Panc1 (cell line): ENCODE results near the gene TP53AIP1. TPM values are rescaled to one million over a fixed set of nuclear protein-coding genes. Genes with fewer than 3 reads are reported as not detected.

Experiments used
- ATAC-seq: fragments of 200-7000 bp; cut with Tn5 transposase; 2 replicates; pipeline ENCODE4 v1.9.1; 2020; ENCODE audit warnings: mild to moderate bottlenecking, moderate library complexity
- BruUV-seq: library from RNA; stranded (reverse); fragments of 400-500 nt; replicated peaks from 2 replicates; lab custom pipeline; 2021; lab: Mats Ljungman, UMichigan
- CTCF ChIA-PET: fragments of 300-600 bp; sonication (Branson Sonifier 250); formaldehyde crosslinking; loops from one replicate; lab custom pipeline; 2022; ENCODE audit warnings: antibody characterized with exemption; lab: Charles Lee
- POLR2A ChIA-PET: fragments of 300-600 bp; sonication (Branson Sonifier 250); formaldehyde crosslinking; loops from one replicate; lab custom pipeline; 2022; ENCODE audit warnings: antibody characterized with exemption; lab: Charles Lee
- DNase-seq: peaks from one replicate; pipeline ENCODE4 v3.0.0-alpha.2; 2010; ENCODE audit warnings: low read depth, low spot score
- H3K27ac ChIP-seq: 2 replicates; pipeline ENCODE4 v1.5.1; 2011; ENCODE audit warnings: mild to moderate bottlenecking, low read length, inconsistent platforms
- H3K27me3 ChIP-seq: fragments of 200-500 bp; sonication (Bioruptor generic); 2 replicates; pipeline ENCODE4 v1.6.0; 2014; ENCODE audit warnings: low read length, inconsistent platforms; ENCODE audit not compliant: control insufficient read depth, insufficient read depth
- H3K36me3 ChIP-seq: fragments of 200-500 bp; sonication (Bioruptor generic); 2 replicates; pipeline ENCODE4 v1.5.1; 2014; ENCODE audit warnings: inconsistent platforms, mild to moderate bottlenecking, low read length, moderate library complexity; ENCODE audit not compliant: control insufficient read depth, insufficient read depth
- H3K4me1 ChIP-seq: 2 replicates; pipeline ENCODE4 v1.5.1; 2011; ENCODE audit warnings: inconsistent platforms, mild to moderate bottlenecking, low read length, moderate library complexity; ENCODE audit not compliant: control insufficient read depth, insufficient read depth
- H3K4me3 ChIP-seq, 2 experiments: 2 replicates each; pipeline ENCODE4 v1.5.1; 2011 to 2012; ENCODE audit warnings: low read depth in 2 of 2, low read length in 2 of 2, mild to moderate bottlenecking in 2 of 2, inconsistent platforms in 1 of 2, moderate library complexity in 1 of 2
- H3K9me3 ChIP-seq: fragments of 200-500 bp; sonication (Bioruptor generic); 2 replicates; pipeline ENCODE4 v1.5.1; 2014; ENCODE audit warnings: low read depth, mild to moderate bottlenecking, inconsistent platforms, low read length, moderate library complexity; ENCODE audit not compliant: control insufficient read depth, insufficient read depth
- POLR2AphosphoS5 ChIP-seq: IDR thresholded peaks from 2 replicates; pipeline ENCODE4 v1.6.1; 2012; ENCODE audit warnings: mild to moderate bottlenecking, low read depth, low read length, moderate library complexity
- REST ChIP-seq, 2 experiments: IDR thresholded peaks; 2 replicates each; pipeline ENCODE4 v1.6.1; 2011 to 2012; ENCODE audit warnings: low read depth in 2 of 2, control low read depth in 1 of 2, low read length in 1 of 2, mild to moderate bottlenecking in 1 of 2, moderate library complexity in 1 of 2; ENCODE audit not compliant: insufficient read depth in 1 of 2
- SIN3A ChIP-seq: IDR thresholded peaks from 2 replicates; pipeline ENCODE4 v1.6.1; 2012; ENCODE audit warnings: low read depth, mild to moderate bottlenecking, low read length, moderate library complexity, borderline replicate concordance; ENCODE audit not compliant: insufficient read depth
- TCF7L2 ChIP-seq: IDR thresholded peaks from 2 replicates; pipeline ENCODE4 v1.6.1; 2011; ENCODE audit warnings: mild to moderate bottlenecking, low read depth, low read length, inconsistent platforms
- in situ Hi-C: cut with HindIII; loops from 2 replicates; pipeline ENCODE4 v1.10.0; 2016; ENCODE audit warnings: low sequenced_read_pairs, low pct_unique_long_range_greater_than_20kb
- intact Hi-C: fragments of 100-400 bp; cut with micrococcal nuclease; formaldehyde crosslinking; loops from one replicate; pipeline ENCODE4 v1.10.0; 2022; ENCODE audit not compliant: unreplicated experiment
- total RNA-seq: library from RNA; stranded (reverse); gene quantifications from one replicate; pipeline ENCODE4 v1.2.1, GENCODE V29; 2021; ENCODE audit not compliant: unreplicated experiment
- TF ChIP-seq, protein P1 (sequence below): fragments of 450-650 bp; IDR thresholded peaks from 2 replicates; pipeline ENCODE4 v1.5.1; 2017; ENCODE audit warnings: mild to moderate bottlenecking

TP53AIP1 gene
- total RNA-seq, 1 experiment from 2014 or later = 0.08 TPM

DNA sequence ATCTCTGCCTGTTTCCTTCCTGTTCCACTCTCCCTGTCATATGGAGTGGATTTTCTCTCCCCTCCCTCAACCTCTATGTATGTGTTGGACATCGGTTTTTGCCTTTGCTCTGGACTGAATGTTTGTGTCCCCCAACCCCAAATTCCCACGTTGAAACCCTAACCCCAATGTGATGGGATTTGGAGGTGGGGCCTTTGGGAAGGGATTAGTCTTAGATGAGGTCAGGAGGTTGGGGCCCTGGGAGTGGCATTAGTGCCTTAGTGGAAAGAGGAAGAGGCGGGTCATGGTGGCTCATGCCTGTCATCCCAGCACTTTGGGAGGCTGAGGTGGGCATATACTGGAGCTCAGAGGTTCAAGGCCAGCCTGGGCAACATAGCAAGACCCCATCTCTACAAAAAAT is 11.6 kb downstream of the TP53AIP1 start:
- H3K9me3 ChIP-seq = no peaks in the 10 kb centered on the region
- H3K27ac ChIP-seq = no peak overlapping the region
- in situ Hi-C loops = no loop called here
- intact Hi-C loops = no loop called here
- no peaks in the 10 kb centered on the region for H3K4me1 ChIP-seq
- DNase-seq (no peak), ATAC-seq (no peak)
- no peaks in the 10 kb centered on the region for H3K36me3 ChIP-seq
- no peak overlapping the region for H3K4me3 ChIP-seq
- TF ChIP-seq REST (IDR thresholded peaks at IDR 0.05; ENCODE audit: insufficient read depth in 1 of 2, low read depth in 2 of 2, low read length in 1 of 2) (no peak), POLR2AphosphoS5 (no peak), TCF7L2 (no peak), SIN3A (no peak)
- TF ChIP-seq, protein P1, sequence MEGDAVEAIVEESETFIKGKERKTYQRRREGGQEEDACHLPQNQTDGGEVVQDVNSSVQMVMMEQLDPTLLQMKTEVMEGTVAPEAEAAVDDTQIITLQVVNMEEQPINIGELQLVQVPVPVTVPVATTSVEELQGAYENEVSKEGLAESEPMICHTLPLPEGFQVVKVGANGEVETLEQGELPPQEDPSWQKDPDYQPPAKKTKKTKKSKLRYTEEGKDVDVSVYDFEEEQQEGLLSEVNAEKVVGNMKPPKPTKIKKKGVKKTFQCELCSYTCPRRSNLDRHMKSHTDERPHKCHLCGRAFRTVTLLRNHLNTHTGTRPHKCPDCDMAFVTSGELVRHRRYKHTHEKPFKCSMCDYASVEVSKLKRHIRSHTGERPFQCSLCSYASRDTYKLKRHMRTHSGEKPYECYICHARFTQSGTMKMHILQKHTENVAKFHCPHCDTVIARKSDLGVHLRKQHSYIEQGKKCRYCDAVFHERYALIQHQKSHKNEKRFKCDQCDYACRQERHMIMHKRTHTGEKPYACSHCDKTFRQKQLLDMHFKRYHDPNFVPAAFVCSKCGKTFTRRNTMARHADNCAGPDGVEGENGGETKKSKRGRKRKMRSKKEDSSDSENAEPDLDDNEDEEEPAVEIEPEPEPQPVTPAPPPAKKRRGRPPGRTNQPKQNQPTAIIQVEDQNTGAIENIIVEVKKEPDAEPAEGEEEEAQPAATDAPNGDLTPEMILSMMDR = no peak
- CTCF ChIA-PET = no interaction called here
- POLR2A ChIA-PET = no interaction called here
- 0 out of 2 replicates have a peak, but pooled peaks cover 5% of the 10 kb centered on the region for H3K27me3 ChIP-seq
- no TSS peak for BruUV-seq

- TF ChIP-seq TCF7L2 = no peak
- no peak for TF ChIP-seq REST (IDR thresholded peaks at IDR 0.05; ENCODE audit: insufficient read depth in 1 of 2, low read depth in 2 of 2, low read length in 1 of 2)
- no peak for TF ChIP-seq SIN3A
- TF ChIP-seq, protein P1 = no peak
- no peak for TF ChIP-seq POLR2AphosphoS5
- ChIA-PET CTCF (interaction anchor here (2.1 kb wide), 1 partner anchor 45 kb away, joined by 9 read pairs; no protein-coding TSS in a partner anchor), POLR2A (no interaction called here)
- Histone ChIP-seq H3K27me3 (0 out of 2 replicates have a peak, but pooled peaks cover 6% of the 10 kb centered on the region), H3K9me3 (no peaks in the 10 kb centered on the region), H3K36me3 (no peaks in the 10 kb centered on the region), H3K27ac (no peak overlapping the region), H3K4me1 (no peaks in the 10 kb centered on the region), H3K4me3 (no peak overlapping the region)
- in situ Hi-C loops (no loop called here), intact Hi-C loops (no loop called here)
- no TSS peak for BruUV-seq
- ATAC-seq (no peak), DNase-seq (no peak)
Measured at GRCh38 chr11:128929991-128930390, 12.7 kb downstream of the TP53AIP1 start.
